Neural cell (in vitro differentiated cells): Measurements from ENCODE around the gene PDLIM1.

ENCODE experiments used
- EZH2 ChIP-seq: fragments of 200-600, 300-800 bp; shearing (Covaris generic), sonication (generic); IDR thresholded peaks from 2 replicates; pipeline ENCODE4 v1.6.1; 2014; ENCODE audit warnings: antibody characterized with exemption, low read length, borderline replicate concordance, mild to moderate bottlenecking; ENCODE audit not compliant: insufficient read depth, poor library complexity, severe bottlenecking
- MXI1 ChIP-seq: fragments of 450-650 bp; conservative IDR thresholded peaks from 2 replicates; pipeline ENCODE4 v1.6.1; 2014; ENCODE audit warnings: antibody characterized with exemption, mild to moderate bottlenecking; ENCODE audit not compliant: poor library complexity, severe bottlenecking
- POLR2AphosphoS5 ChIP-seq: IDR thresholded peaks from 2 replicates; pipeline ENCODE4 v1.6.1; 2012
- RAD21 ChIP-seq: fragments of 450-650 bp; conservative IDR thresholded peaks from 2 replicates; pipeline ENCODE4 v1.6.1; 2014; ENCODE audit warnings: antibody characterized with exemption, mild to moderate bottlenecking, moderate library complexity
- SMC3 ChIP-seq: fragments of 450-650 bp; conservative IDR thresholded peaks from 2 replicates; pipeline ENCODE4 v1.6.1; 2014; ENCODE audit warnings: antibody characterized with exemption, mild to moderate bottlenecking, moderate library complexity; ENCODE audit not compliant: poor library complexity
- TF ChIP-seq, protein P1 (sequence below): fragments of 450-650 bp; IDR thresholded peaks from 2 replicates; pipeline ENCODE4 v1.5.1; 2014; ENCODE audit warnings: antibody characterized with exemption, mild to moderate bottlenecking, moderate library complexity; ENCODE audit not compliant: poor library complexity, severe bottlenecking

- TF ChIP-seq, protein P1, sequence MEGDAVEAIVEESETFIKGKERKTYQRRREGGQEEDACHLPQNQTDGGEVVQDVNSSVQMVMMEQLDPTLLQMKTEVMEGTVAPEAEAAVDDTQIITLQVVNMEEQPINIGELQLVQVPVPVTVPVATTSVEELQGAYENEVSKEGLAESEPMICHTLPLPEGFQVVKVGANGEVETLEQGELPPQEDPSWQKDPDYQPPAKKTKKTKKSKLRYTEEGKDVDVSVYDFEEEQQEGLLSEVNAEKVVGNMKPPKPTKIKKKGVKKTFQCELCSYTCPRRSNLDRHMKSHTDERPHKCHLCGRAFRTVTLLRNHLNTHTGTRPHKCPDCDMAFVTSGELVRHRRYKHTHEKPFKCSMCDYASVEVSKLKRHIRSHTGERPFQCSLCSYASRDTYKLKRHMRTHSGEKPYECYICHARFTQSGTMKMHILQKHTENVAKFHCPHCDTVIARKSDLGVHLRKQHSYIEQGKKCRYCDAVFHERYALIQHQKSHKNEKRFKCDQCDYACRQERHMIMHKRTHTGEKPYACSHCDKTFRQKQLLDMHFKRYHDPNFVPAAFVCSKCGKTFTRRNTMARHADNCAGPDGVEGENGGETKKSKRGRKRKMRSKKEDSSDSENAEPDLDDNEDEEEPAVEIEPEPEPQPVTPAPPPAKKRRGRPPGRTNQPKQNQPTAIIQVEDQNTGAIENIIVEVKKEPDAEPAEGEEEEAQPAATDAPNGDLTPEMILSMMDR: no peak
- no peak for TF ChIP-seq MXI1
- no peak for TF ChIP-seq RAD21
- TF ChIP-seq POLR2AphosphoS5: no peak
- TF ChIP-seq SMC3: no peak
- no peak for TF ChIP-seq EZH2
These were observed 33.8 kb upstream of the PDLIM1 start for GRCh38 chr10:95324436-95325268.
